ENCODE results near the gene SORBS2.

The SORBS2 gene

DNA sequence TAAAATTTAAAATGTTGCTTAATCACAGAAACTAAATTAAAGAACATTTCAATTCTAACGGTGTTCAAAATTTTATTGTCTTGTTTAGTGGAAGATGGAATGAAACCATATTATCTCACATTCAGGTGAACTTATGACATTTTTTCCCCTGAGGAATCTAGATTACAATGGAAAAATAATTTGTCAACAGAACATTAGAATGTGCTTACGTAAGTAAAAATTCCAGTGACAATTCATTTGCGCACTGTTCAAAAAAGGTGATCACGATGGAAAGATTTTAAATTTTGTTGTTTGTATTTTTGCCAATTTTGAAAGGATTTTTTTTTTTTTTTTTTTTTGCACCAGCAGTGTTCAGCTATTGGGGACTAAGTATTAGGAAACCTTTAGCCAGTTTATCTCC is 23.3 kb upstream of the SORBS2 start:
- no peaks in the 10 kb centered on the region for H3K4me1 ChIP-seq (ENCODE audit: control insufficient read depth, insufficient read depth, low read length, poor library complexity, severe bottlenecking)
- no peaks in the 10 kb centered on the region for H3K36me3 ChIP-seq (ENCODE audit: control insufficient read depth, insufficient read depth, low read length)
- no peak overlapping the region for H3K27ac ChIP-seq (ENCODE audit: insufficient read depth, low read length, poor library complexity, severe bottlenecking)
- no peaks in the 10 kb centered on the region for H3K9me3 ChIP-seq (ENCODE audit: control insufficient read depth, low read length)
- DNase-seq = no peak
- no peaks in the 10 kb centered on the region for H3K27me3 ChIP-seq (replicated peaks; ENCODE audit: control insufficient read depth, insufficient read depth, low read length, poor library complexity, severe bottlenecking)
- H3K4me3 ChIP-seq (ENCODE audit: insufficient read depth, low read depth, low read length, poor library complexity, severe bottlenecking) = no peak overlapping the region

DNA sequence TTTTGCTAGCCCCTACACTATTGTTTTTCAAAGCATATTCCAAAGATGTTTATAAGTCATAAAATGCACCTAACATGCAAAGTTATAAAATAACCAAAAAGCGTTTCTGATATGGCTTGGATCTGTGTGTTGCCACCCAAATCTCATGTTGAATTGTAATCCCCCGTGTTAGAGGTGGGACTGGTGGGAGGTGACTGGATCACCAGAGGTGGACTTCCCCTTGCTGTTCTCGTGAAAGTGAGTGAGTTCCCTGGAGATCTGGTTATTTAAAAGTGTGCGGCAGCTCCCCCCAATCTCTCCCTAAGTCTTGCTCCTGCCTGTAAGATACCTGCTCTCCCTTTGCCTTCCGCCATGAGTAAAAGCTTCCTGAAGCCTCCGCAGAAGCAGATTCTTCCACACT is 22.8 kb upstream of the SORBS2 start:
- no peak for DNase-seq
- Histone ChIP-seq H3K36me3 (ENCODE audit: control insufficient read depth, insufficient read depth, low read length) (no peaks in the 10 kb centered on the region), H3K27me3 (replicated peaks; ENCODE audit: control insufficient read depth, insufficient read depth, low read length, poor library complexity, severe bottlenecking) (no peaks in the 10 kb centered on the region), H3K4me3 (ENCODE audit: insufficient read depth, low read depth, low read length, poor library complexity, severe bottlenecking) (no peak overlapping the region), H3K4me1 (ENCODE audit: control insufficient read depth, insufficient read depth, low read length, poor library complexity, severe bottlenecking) (no peaks in the 10 kb centered on the region), H3K9me3 (ENCODE audit: control insufficient read depth, low read length) (no peaks in the 10 kb centered on the region), H3K27ac (ENCODE audit: insufficient read depth, low read length, poor library complexity, severe bottlenecking) (no peak overlapping the region)

DNA sequence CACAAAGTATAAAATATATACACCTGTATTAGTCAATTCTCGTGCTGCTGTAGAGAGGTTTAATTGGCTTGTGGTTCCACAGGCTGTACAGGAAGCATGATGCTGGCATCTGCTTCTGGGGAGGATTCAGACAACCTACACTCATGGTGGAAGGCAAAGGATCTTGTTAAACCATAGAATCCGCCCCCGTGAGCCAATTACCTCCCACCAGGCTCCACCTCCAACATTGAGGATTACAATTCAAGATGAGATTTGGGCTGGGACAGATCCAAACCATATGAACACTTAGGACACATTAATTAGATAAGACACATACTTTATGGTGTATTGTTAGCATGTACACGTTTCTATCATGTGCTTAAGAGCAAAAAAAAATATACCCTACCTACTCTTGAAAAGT is 22.1 kb upstream of the SORBS2 start:
- Histone ChIP-seq H3K9me3 (ENCODE audit: control insufficient read depth, low read length) (no peaks in the 10 kb centered on the region), H3K4me3 (ENCODE audit: insufficient read depth, low read depth, low read length, poor library complexity, severe bottlenecking) (no peak overlapping the region), H3K36me3 (ENCODE audit: control insufficient read depth, insufficient read depth, low read length) (no peaks in the 10 kb centered on the region), H3K27me3 (replicated peaks; ENCODE audit: control insufficient read depth, insufficient read depth, low read length, poor library complexity, severe bottlenecking) (no peaks in the 10 kb centered on the region), H3K4me1 (ENCODE audit: control insufficient read depth, insufficient read depth, low read length, poor library complexity, severe bottlenecking) (no peaks in the 10 kb centered on the region), H3K27ac (ENCODE audit: insufficient read depth, low read length, poor library complexity, severe bottlenecking) (no peak overlapping the region)
- no peak for DNase-seq

DNA sequence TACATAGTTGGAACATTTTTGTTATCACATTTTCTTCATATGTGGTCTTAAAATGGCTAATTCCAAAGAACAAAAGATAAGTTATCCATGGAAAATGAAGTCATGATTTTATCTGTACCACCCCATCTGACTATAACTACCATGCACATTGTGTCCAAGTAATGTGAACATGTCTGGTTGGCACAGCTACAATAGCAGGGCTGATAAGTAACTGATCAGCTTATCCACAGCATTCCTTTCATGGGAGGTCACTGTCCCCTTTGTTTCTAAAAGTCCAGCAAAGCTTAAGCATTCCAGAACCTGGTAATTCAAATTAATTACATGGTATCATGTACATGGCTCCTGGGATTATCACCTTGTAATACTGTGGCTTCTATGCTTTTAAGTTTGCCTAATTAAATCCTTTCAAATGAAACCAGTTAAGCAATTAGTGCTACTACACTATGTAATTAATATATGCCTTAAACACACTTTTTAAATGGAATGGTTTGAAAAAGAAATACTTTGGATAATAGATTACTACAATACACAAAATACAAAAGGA is 21.1 kb upstream of the SORBS2 start:
- Histone ChIP-seq H3K4me1 (ENCODE audit: control insufficient read depth, insufficient read depth, low read length, poor library complexity, severe bottlenecking) (no peaks in the 10 kb centered on the region), H3K27ac (ENCODE audit: insufficient read depth, low read length, poor library complexity, severe bottlenecking) (no peak overlapping the region), H3K36me3 (ENCODE audit: control insufficient read depth, insufficient read depth, low read length) (no peaks in the 10 kb centered on the region), H3K9me3 (ENCODE audit: control insufficient read depth, low read length) (no peaks in the 10 kb centered on the region), H3K27me3 (replicated peaks; ENCODE audit: control insufficient read depth, insufficient read depth, low read length, poor library complexity, severe bottlenecking) (no peaks in the 10 kb centered on the region), H3K4me3 (ENCODE audit: insufficient read depth, low read depth, low read length, poor library complexity, severe bottlenecking) (no peak overlapping the region)
- no peak for DNase-seq

DNA sequence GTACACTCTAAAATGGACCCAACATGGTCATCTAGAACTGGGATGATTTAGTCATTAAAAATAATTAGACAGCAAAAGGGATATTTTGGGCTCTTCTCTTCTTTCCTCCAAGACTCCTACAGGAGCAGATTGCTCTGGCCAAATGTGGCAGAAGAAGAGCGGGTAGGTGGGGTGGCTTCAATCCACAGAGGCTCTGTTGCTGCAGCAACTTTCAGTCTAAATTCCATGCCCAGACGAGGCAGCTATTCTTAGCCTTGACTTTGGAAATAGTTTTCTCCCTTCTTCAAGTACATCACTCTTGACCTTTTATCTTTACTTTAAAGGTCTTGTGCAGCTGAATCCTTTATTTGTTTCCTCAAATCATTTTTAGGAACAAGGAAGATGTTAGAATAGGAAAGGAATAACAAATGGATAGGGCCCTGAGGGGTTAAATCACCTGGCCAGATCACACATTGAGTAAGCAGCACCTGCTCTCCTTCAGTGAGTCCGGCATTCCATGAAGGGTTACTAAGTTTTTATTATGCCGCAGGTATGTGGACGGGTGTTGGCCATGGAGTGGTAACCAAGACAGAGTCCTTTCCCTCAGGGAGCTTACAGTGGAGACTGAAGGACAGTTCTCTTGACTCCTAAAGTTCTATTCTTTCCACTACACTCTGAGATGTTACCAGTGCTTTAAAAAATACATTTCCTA is 19.3 kb upstream of the SORBS2 start:
- no peak overlapping the region for H3K27ac ChIP-seq (ENCODE audit: insufficient read depth, low read length, poor library complexity, severe bottlenecking)
- no peaks in the 10 kb centered on the region for H3K9me3 ChIP-seq (ENCODE audit: control insufficient read depth, low read length)
- H3K36me3 ChIP-seq (ENCODE audit: control insufficient read depth, insufficient read depth, low read length) = no peaks in the 10 kb centered on the region
- H3K27me3 ChIP-seq (replicated peaks; ENCODE audit: control insufficient read depth, insufficient read depth, low read length, poor library complexity, severe bottlenecking) = no peaks in the 10 kb centered on the region
- no peaks in the 10 kb centered on the region for H3K4me1 ChIP-seq (ENCODE audit: control insufficient read depth, insufficient read depth, low read length, poor library complexity, severe bottlenecking)
- H3K4me3 ChIP-seq (ENCODE audit: insufficient read depth, low read depth, low read length, poor library complexity, severe bottlenecking) = no peak overlapping the region
- DNase-seq = no peak

DNA sequence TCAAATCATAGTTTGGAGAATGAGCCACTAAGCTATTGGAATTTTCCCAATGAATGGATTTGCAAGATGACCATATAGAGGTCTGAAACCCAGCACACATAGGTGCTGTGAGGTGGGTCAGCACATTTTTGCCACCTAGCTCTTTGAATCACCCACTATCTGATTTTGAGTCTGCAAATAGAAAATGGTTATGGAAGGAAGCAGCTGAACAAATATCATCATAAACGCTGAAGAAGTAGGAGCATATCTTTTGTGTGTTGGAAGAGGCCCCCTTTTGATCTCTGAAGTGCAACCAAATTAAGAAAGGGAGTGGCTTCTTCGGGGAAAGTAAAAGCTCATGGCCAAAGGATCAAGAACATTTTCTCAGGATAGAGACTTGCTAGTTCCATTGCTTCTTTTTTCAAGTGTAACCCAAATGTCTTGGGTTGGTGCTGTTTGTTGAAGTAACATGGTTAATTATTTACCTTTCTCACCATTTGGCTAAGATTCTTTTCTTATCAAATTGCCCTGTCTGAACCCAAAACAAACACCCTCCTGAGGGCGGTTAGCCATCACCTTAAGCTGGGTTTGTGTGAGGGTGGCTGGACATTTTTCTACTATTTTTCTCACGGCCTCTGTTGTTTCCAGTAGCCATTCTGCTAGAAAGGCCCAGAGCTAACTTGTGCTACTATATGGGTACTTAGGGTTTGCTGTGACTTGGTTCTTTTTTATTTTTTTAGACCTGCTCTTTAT is 18.4 kb upstream of the SORBS2 start:
- H3K27me3 ChIP-seq (replicated peaks; ENCODE audit: control insufficient read depth, insufficient read depth, low read length, poor library complexity, severe bottlenecking) = no peaks in the 10 kb centered on the region
- no peaks in the 10 kb centered on the region for H3K4me1 ChIP-seq (ENCODE audit: control insufficient read depth, insufficient read depth, low read length, poor library complexity, severe bottlenecking)
- H3K9me3 ChIP-seq (ENCODE audit: control insufficient read depth, low read length) = no peaks in the 10 kb centered on the region
- no peak overlapping the region for H3K4me3 ChIP-seq (ENCODE audit: insufficient read depth, low read depth, low read length, poor library complexity, severe bottlenecking)
- H3K36me3 ChIP-seq (ENCODE audit: control insufficient read depth, insufficient read depth, low read length) = no peaks in the 10 kb centered on the region
- no peak overlapping the region for H3K27ac ChIP-seq (ENCODE audit: insufficient read depth, low read length, poor library complexity, severe bottlenecking)
- no peak for DNase-seq

DNA sequence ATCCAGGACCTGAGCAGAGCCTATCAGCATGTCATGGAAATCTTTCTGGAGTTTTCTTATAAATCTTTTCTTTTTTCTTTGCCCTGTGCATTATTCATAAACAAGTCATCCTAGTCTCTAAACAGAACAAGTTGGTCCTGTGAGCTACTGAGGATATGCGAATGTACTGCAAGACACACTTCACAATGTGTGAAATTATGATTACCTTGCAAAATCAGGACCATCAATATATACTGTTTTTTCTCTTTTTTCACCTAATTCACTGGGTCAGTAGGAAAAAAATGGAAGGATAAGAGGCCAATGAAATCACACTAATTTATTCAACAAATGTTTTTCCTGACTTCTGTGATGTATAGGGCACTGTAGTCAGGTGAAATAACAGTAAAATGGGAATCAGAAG is 14.4 kb upstream of the SORBS2 start:
- DNase-seq = no peak
- H3K4me1 ChIP-seq (ENCODE audit: control insufficient read depth, insufficient read depth, low read length, poor library complexity, severe bottlenecking) = no peaks in the 10 kb centered on the region
- H3K27ac ChIP-seq (ENCODE audit: insufficient read depth, low read length, poor library complexity, severe bottlenecking) = no peak overlapping the region
- H3K4me3 ChIP-seq (ENCODE audit: insufficient read depth, low read depth, low read length, poor library complexity, severe bottlenecking) = no peak overlapping the region
- H3K27me3 ChIP-seq (replicated peaks; ENCODE audit: control insufficient read depth, insufficient read depth, low read length, poor library complexity, severe bottlenecking) = no peaks in the 10 kb centered on the region
- no peaks in the 10 kb centered on the region for H3K9me3 ChIP-seq (ENCODE audit: control insufficient read depth, low read length)
- H3K36me3 ChIP-seq (ENCODE audit: control insufficient read depth, insufficient read depth, low read length) = no peaks in the 10 kb centered on the region

DNA sequence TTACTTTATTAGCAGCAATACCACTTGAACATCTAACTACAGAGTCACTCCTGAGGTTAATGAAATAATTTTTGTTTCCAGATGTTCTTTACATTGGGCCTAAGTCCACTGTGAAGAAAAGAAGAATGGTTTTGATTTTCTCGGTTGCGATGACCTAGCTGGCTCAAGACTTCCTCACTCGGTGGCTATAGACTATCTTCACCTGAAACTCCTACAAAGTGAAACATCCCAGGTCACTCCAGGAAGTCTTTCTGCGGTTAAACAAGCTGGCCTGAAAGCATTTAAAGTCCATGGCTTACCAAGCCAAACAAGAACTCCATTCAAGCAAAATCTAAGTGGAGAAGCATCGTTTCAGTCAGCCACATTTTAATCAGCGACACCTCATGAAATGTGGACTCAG is 13.7 kb upstream of the SORBS2 start:
- no peaks in the 10 kb centered on the region for H3K4me1 ChIP-seq (ENCODE audit: control insufficient read depth, insufficient read depth, low read length, poor library complexity, severe bottlenecking)
- no peak for DNase-seq
- no peaks in the 10 kb centered on the region for H3K9me3 ChIP-seq (ENCODE audit: control insufficient read depth, low read length)
- H3K27ac ChIP-seq (ENCODE audit: insufficient read depth, low read length, poor library complexity, severe bottlenecking) = no peak overlapping the region
- H3K4me3 ChIP-seq (ENCODE audit: insufficient read depth, low read depth, low read length, poor library complexity, severe bottlenecking) = no peak overlapping the region
- no peaks in the 10 kb centered on the region for H3K36me3 ChIP-seq (ENCODE audit: control insufficient read depth, insufficient read depth, low read length)
- no peaks in the 10 kb centered on the region for H3K27me3 ChIP-seq (replicated peaks; ENCODE audit: control insufficient read depth, insufficient read depth, low read length, poor library complexity, severe bottlenecking)

DNA sequence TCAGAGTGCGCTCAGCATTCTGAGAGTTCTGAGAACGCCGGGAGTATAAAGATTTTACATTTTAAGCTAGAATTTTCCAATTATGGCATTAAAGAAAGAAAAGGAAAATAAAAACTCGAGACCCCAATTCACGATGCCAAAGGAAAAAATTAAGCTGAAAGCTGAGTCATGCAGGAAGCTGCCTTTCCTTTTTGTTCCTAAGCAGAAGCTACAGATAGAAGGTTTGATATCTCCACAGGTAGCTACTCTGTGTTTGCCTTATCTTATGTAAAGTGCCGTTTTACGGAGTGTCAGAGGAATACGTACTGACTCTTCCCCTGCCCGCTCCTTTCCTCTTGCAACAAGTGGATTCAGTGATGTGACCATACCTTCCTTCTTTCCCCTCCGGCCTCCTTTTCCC is 10.8 kb upstream of the SORBS2 start:
- H3K4me3 ChIP-seq (ENCODE audit: insufficient read depth, low read depth, low read length, poor library complexity, severe bottlenecking) = no peak overlapping the region
- no peak for DNase-seq
- H3K27me3 ChIP-seq (replicated peaks; ENCODE audit: control insufficient read depth, insufficient read depth, low read length, poor library complexity, severe bottlenecking) = no peaks in the 10 kb centered on the region
- no peak overlapping the region for H3K27ac ChIP-seq (ENCODE audit: insufficient read depth, low read length, poor library complexity, severe bottlenecking)
- H3K9me3 ChIP-seq (ENCODE audit: control insufficient read depth, low read length) = no peaks in the 10 kb centered on the region
- H3K36me3 ChIP-seq (ENCODE audit: control insufficient read depth, insufficient read depth, low read length) = no peaks in the 10 kb centered on the region
- H3K4me1 ChIP-seq (ENCODE audit: control insufficient read depth, insufficient read depth, low read length, poor library complexity, severe bottlenecking) = no peaks in the 10 kb centered on the region

DNA sequence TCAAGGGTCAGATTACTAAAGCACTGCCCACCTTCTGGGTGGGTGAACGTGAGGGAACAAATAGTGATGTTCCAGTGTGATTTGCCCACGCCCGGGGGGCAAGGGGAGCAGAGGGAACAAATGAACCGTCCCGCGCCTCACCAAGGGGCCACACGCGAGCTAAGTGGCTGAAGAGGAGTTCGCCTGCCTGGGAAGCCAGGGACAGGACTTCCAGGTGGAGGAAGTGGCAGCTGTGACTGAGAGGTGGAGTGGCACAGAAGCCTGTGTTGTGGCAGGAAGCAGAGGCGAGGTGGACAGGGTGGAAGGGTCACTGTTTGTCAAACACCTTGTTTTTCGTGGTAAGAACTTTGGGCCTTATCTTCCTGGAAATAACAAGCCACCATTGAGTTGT is 9.0 kb upstream of the SORBS2 start:
- H3K27me3 ChIP-seq (replicated peaks; ENCODE audit: control insufficient read depth, insufficient read depth, low read length, poor library complexity, severe bottlenecking) = no peaks in the 10 kb centered on the region
- no peaks in the 10 kb centered on the region for H3K9me3 ChIP-seq (ENCODE audit: control insufficient read depth, low read length)
- no peak for DNase-seq
- H3K4me3 ChIP-seq (ENCODE audit: insufficient read depth, low read depth, low read length, poor library complexity, severe bottlenecking) = no peak overlapping the region
- H3K4me1 ChIP-seq (ENCODE audit: control insufficient read depth, insufficient read depth, low read length, poor library complexity, severe bottlenecking) = no peaks in the 10 kb centered on the region
- H3K36me3 ChIP-seq (ENCODE audit: control insufficient read depth, insufficient read depth, low read length) = no peaks in the 10 kb centered on the region
- no peak overlapping the region for H3K27ac ChIP-seq (ENCODE audit: insufficient read depth, low read length, poor library complexity, severe bottlenecking)
